Vagina (tissue), 2 donors: Measurements from ENCODE around the gene KCNH1.

Experiments
- POLR2A ChIP-seq, 2 donors: fragments of 450-650 bp; IDR thresholded peaks; one replicate each; pipeline ENCODE4 v1.6.1; 2017; ENCODE audit warnings: antibody characterized with exemption in 2 of 2, mild to moderate bottlenecking in 2 of 2, moderate library complexity in 2 of 2
- TF ChIP-seq, protein P1 (sequence below), 3 experiments: fragments of 450-650 bp in 2 of 3; fragments of 200-600 bp in 1 of 3; sonication (generic) in 1 of 3; IDR thresholded peaks; one replicate each; pipeline ENCODE4 v1.5.1; 2017 to 2019; ENCODE audit warnings: antibody characterized with exemption in 3 of 3, mild to moderate bottlenecking in 2 of 3, moderate library complexity in 2 of 3

DNA sequence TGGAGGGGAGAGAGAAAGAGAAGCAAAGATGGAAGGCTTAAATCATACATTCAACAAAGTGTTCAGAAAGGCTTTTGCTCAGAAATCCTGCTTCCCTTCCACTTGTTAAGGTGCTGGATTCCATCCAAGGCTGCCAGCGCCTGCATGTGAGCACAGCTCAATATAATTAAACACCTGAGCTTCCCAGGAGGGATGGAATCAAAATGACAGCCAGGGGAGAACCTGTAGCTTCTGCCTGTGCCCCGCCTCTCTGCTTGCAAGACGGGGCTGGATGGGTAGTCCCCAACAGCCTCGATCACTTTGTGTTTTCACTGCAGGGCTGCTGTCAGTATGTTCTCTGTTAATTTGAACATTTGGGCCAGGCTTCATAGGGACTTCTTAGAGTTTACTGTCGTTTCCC, 225.7 kb downstream of the KCNH1 start:
- TF ChIP-seq, protein P1, sequence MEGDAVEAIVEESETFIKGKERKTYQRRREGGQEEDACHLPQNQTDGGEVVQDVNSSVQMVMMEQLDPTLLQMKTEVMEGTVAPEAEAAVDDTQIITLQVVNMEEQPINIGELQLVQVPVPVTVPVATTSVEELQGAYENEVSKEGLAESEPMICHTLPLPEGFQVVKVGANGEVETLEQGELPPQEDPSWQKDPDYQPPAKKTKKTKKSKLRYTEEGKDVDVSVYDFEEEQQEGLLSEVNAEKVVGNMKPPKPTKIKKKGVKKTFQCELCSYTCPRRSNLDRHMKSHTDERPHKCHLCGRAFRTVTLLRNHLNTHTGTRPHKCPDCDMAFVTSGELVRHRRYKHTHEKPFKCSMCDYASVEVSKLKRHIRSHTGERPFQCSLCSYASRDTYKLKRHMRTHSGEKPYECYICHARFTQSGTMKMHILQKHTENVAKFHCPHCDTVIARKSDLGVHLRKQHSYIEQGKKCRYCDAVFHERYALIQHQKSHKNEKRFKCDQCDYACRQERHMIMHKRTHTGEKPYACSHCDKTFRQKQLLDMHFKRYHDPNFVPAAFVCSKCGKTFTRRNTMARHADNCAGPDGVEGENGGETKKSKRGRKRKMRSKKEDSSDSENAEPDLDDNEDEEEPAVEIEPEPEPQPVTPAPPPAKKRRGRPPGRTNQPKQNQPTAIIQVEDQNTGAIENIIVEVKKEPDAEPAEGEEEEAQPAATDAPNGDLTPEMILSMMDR (IDR thresholded peaks at IDR 0.05): no peak
- TF ChIP-seq POLR2A (IDR thresholded peaks at IDR 0.05): no peak
